Neural cell (in vitro differentiated cells): Measurements from ENCODE around the gene CELA3A. TPM values are rescaled to one million over a fixed set of nuclear protein-coding genes. Genes with fewer than 3 reads are reported as not detected.
A peak's percentile ranks its signal among the peaks of the same experiment; 100 is the strongest.

Source experiments
- H2AFZ ChIP-seq: fragments of 200-600, 300-800 bp; sonication (generic), shearing (Covaris generic); 2 replicates; pipeline ENCODE4 v1.6.0; 2014; ENCODE audit warnings: low read depth, mild to moderate bottlenecking, antibody characterized with exemption, low read length, moderate library complexity
- H3F3A ChIP-seq: fragments of 200-600 bp; shearing (Covaris generic); 2 replicates; pipeline ENCODE4 v1.6.1; 2016; ENCODE audit warnings: mild to moderate bottlenecking, moderate library complexity, mixed read lengths, antibody characterized with exemption, low read length; ENCODE audit not compliant: insufficient read depth, poor library complexity, severe bottlenecking
- H3K27ac ChIP-seq: fragments of 200-600, 300-800 bp; sonication (generic), shearing (Covaris generic); 2 replicates; pipeline ENCODE4 v1.5.1; 2014; ENCODE audit warnings: mild to moderate bottlenecking, low read length, moderate library complexity
- H3K27me3 ChIP-seq: fragments of 300-800, 200-600 bp; sonication (generic), shearing (Covaris generic); 2 replicates; pipeline ENCODE4 v1.6.0; 2014; ENCODE audit warnings: mild to moderate bottlenecking, low read depth, low read length, moderate library complexity; ENCODE audit not compliant: insufficient read depth
- H3K36me3 ChIP-seq: fragments of 300-800, 200-600 bp; sonication (generic), shearing (Covaris generic); 2 replicates; pipeline ENCODE4 v1.5.1; 2014; ENCODE audit warnings: mild to moderate bottlenecking, antibody characterized with exemption, low read length, moderate library complexity; ENCODE audit not compliant: insufficient read depth
- H3K4me2 ChIP-seq: fragments of 300-800, 200-600 bp; sonication (generic), shearing (Covaris generic); 2 replicates; pipeline ENCODE4 v1.6.0; 2014; ENCODE audit warnings: mild to moderate bottlenecking, low read length
- H3K4me3 ChIP-seq: fragments of 300-800, 200-600 bp; sonication (generic), shearing (Covaris generic); 2 replicates; pipeline ENCODE4 v1.5.1; 2014; ENCODE audit warnings: mild to moderate bottlenecking, low read length, moderate library complexity
- H3K79me2 ChIP-seq: fragments of 200-600 bp; shearing (Covaris generic); replicated peaks from 2 replicates; pipeline ENCODE4 v1.6.0; 2014; ENCODE audit warnings: mild to moderate bottlenecking, low read length, moderate library complexity; ENCODE audit not compliant: insufficient read depth
- H3K9ac ChIP-seq: fragments of 300-800, 200-600 bp; sonication (generic), shearing (Covaris generic); 2 replicates; pipeline ENCODE4 v1.6.1; 2016; ENCODE audit warnings: mild to moderate bottlenecking, low read length, mixed read lengths
- H3K9me2 ChIP-seq: fragments of 200-600 bp; shearing (Covaris generic); 2 replicates; pipeline ENCODE4 v1.6.1; 2016; ENCODE audit warnings: mild to moderate bottlenecking, low read length, mixed read lengths; ENCODE audit not compliant: insufficient read depth
- H3K9me3 ChIP-seq: fragments of 200-600, 300-800 bp; sonication (generic), shearing (Covaris generic); 2 replicates; pipeline ENCODE4 v1.6.1; 2016; ENCODE audit warnings: mild to moderate bottlenecking, mixed run types, low read length, moderate library complexity, mixed read lengths
- H4K20me1 ChIP-seq: fragments of 200-600 bp; shearing (Covaris generic); 2 replicates; pipeline ENCODE4 v1.6.1; 2016; ENCODE audit warnings: mild to moderate bottlenecking, mixed run types; ENCODE audit not compliant: insufficient read depth
- EP300 ChIP-seq: fragments of 450-650 bp; conservative IDR thresholded peaks from 2 replicates; pipeline ENCODE4 v1.6.1; 2014; ENCODE audit warnings: antibody characterized with exemption, mild to moderate bottlenecking, moderate library complexity; ENCODE audit not compliant: poor library complexity, severe bottlenecking
- EZH2 ChIP-seq: fragments of 200-600, 300-800 bp; shearing (Covaris generic), sonication (generic); IDR thresholded peaks from 2 replicates; pipeline ENCODE4 v1.6.1; 2014; ENCODE audit warnings: antibody characterized with exemption, low read length, borderline replicate concordance, mild to moderate bottlenecking; ENCODE audit not compliant: insufficient read depth, poor library complexity, severe bottlenecking
- MXI1 ChIP-seq: fragments of 450-650 bp; conservative IDR thresholded peaks from 2 replicates; pipeline ENCODE4 v1.6.1; 2014; ENCODE audit warnings: antibody characterized with exemption, mild to moderate bottlenecking; ENCODE audit not compliant: poor library complexity, severe bottlenecking
- POLR2AphosphoS5 ChIP-seq: IDR thresholded peaks from 2 replicates; pipeline ENCODE4 v1.6.1; 2012
- RAD21 ChIP-seq: fragments of 450-650 bp; conservative IDR thresholded peaks from 2 replicates; pipeline ENCODE4 v1.6.1; 2014; ENCODE audit warnings: antibody characterized with exemption, mild to moderate bottlenecking, moderate library complexity
- SMC3 ChIP-seq: fragments of 450-650 bp; conservative IDR thresholded peaks from 2 replicates; pipeline ENCODE4 v1.6.1; 2014; ENCODE audit warnings: antibody characterized with exemption, mild to moderate bottlenecking, moderate library complexity; ENCODE audit not compliant: poor library complexity
- TAF1 ChIP-seq: IDR thresholded peaks from 2 replicates; pipeline ENCODE4 v1.6.1; 2012; ENCODE audit warnings: low read depth
- polyA plus RNA-seq: library from polyadenylated mRNA; depleted of rRNA; stranded (reverse); fragments of >200 nt; gene quantifications from 2 replicates; pipeline ENCODE4 v1.2.3, GENCODE V29; 2014
- TF ChIP-seq, protein P1 (sequence below): fragments of 450-650 bp; IDR thresholded peaks from 2 replicates; pipeline ENCODE4 v1.5.1; 2014; ENCODE audit warnings: antibody characterized with exemption, mild to moderate bottlenecking, moderate library complexity; ENCODE audit not compliant: poor library complexity, severe bottlenecking
- TF ChIP-seq, protein P2 (sequence below): IDR thresholded peaks from 2 replicates; pipeline ENCODE4 v1.6.1; 2012; ENCODE audit warnings: borderline replicate concordance

The CELA3A gene
- polyA plus RNA-seq, 1 donor from 2014 or later = not detected

GRCh38 chr1:22051607-22052114 is 50.2 kb downstream of the CELA3A start:
- H3K36me3 ChIP-seq = no peaks in the 10 kb centered on the region
- no peak overlapping the region for H3K4me2 ChIP-seq
- H3K79me2 ChIP-seq = peaks cover 32% of the 10 kb centered on the region
- no peaks in the 10 kb centered on the region for H3K9me2 ChIP-seq
- H3K27me3 ChIP-seq = no peaks in the 10 kb centered on the region
- peaks cover 13% of the 10 kb centered on the region for H4K20me1 ChIP-seq
- TF ChIP-seq EP300 (no peak), RAD21 (no peak), EZH2 (no peak), MXI1 (no peak), POLR2AphosphoS5 (no peak), TAF1 (no peak), SMC3 (no peak)
- TF ChIP-seq, protein P1, sequence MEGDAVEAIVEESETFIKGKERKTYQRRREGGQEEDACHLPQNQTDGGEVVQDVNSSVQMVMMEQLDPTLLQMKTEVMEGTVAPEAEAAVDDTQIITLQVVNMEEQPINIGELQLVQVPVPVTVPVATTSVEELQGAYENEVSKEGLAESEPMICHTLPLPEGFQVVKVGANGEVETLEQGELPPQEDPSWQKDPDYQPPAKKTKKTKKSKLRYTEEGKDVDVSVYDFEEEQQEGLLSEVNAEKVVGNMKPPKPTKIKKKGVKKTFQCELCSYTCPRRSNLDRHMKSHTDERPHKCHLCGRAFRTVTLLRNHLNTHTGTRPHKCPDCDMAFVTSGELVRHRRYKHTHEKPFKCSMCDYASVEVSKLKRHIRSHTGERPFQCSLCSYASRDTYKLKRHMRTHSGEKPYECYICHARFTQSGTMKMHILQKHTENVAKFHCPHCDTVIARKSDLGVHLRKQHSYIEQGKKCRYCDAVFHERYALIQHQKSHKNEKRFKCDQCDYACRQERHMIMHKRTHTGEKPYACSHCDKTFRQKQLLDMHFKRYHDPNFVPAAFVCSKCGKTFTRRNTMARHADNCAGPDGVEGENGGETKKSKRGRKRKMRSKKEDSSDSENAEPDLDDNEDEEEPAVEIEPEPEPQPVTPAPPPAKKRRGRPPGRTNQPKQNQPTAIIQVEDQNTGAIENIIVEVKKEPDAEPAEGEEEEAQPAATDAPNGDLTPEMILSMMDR = no peak
- TF ChIP-seq, protein P2, sequence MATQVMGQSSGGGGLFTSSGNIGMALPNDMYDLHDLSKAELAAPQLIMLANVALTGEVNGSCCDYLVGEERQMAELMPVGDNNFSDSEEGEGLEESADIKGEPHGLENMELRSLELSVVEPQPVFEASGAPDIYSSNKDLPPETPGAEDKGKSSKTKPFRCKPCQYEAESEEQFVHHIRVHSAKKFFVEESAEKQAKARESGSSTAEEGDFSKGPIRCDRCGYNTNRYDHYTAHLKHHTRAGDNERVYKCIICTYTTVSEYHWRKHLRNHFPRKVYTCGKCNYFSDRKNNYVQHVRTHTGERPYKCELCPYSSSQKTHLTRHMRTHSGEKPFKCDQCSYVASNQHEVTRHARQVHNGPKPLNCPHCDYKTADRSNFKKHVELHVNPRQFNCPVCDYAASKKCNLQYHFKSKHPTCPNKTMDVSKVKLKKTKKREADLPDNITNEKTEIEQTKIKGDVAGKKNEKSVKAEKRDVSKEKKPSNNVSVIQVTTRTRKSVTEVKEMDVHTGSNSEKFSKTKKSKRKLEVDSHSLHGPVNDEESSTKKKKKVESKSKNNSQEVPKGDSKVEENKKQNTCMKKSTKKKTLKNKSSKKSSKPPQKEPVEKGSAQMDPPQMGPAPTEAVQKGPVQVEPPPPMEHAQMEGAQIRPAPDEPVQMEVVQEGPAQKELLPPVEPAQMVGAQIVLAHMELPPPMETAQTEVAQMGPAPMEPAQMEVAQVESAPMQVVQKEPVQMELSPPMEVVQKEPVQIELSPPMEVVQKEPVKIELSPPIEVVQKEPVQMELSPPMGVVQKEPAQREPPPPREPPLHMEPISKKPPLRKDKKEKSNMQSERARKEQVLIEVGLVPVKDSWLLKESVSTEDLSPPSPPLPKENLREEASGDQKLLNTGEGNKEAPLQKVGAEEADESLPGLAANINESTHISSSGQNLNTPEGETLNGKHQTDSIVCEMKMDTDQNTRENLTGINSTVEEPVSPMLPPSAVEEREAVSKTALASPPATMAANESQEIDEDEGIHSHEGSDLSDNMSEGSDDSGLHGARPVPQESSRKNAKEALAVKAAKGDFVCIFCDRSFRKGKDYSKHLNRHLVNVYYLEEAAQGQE = no peak
- no peaks in the 10 kb centered on the region for H3F3A ChIP-seq
- peak overlapping the region; percentile 95 for H3K27ac ChIP-seq
- H3K9me3 ChIP-seq = no peaks in the 10 kb centered on the region
- H3K4me3 ChIP-seq = peak overlapping the region; percentile 75
- no peak overlapping the region for H3K9ac ChIP-seq
- no peak overlapping the region for H2AFZ ChIP-seq

- Histone ChIP-seq H4K20me1 (peaks cover 17% of the 10 kb centered on the region), H3K36me3 (no peaks in the 10 kb centered on the region), H3K4me3 (peak within 1 kb of the TSS; percentile 75), H2AFZ (no peak within 1 kb of the TSS), H3K79me2 (peaks cover 39% of the 10 kb centered on the region), H3K27me3 (no peaks in the 10 kb centered on the region), H3K4me2 (peak within 1 kb of the TSS; percentile 86), H3K27ac (peak within 1 kb of the TSS; percentile 95), H3K9ac (peak within 1 kb of the TSS; percentile 98), H3K9me2 (no peaks in the 10 kb centered on the region), H3K9me3 (no peaks in the 10 kb centered on the region), H3F3A (no peaks in the 10 kb centered on the region)
- TF ChIP-seq EP300 (peak; percentile 74), MXI1 (peak; percentile 53), RAD21 (peak; percentile 39), SMC3 (peak; percentile 43), TAF1 (peak; percentile 96), EZH2 (no peak), POLR2AphosphoS5 (peak; percentile 100)
- TF ChIP-seq, protein P2 = peak; percentile 90
- TF ChIP-seq, protein P1 = no peak
Measured at GRCh38 chr1:22052115-22053016, 50.9 kb downstream of the CELA3A start, which contains the start of gene CDC42. CDC42 (plus strand) TSS chr1:22052709; CDS start chr1:22078479, 25,770 bp downstream.
